Activated CD8-positive, alpha-beta memory T cell treated with anti-CD3 and anti-CD28 coated beads, Interleukin-2, amount 50 U/mL, for 4 hours (primary cell): Measurements from ENCODE around the gene CHIA.
"Not testable (repeated sequence)": the region's sequence is repeated elsewhere in the genome, so short reads cannot be mapped to it uniquely, and the experiment has no call there.

Experiments
- DNase-seq: peaks from one replicate; pipeline ENCODE4 v3.0.0-alpha.2; 2020

The CHIA gene

GRCh38 chr1:111286912-111287311 lies 3.7 kb upstream of the CHIA start:
- DNase-seq = no peak

- no peak for DNase-seq
Measured at GRCh38 chr1:111289371-111289770, 1.3 kb upstream of the CHIA start.

- DNase-seq = no peak
Measured at GRCh38 chr1:111290104-111290503, 547 bp upstream of the CHIA start.

DNA sequence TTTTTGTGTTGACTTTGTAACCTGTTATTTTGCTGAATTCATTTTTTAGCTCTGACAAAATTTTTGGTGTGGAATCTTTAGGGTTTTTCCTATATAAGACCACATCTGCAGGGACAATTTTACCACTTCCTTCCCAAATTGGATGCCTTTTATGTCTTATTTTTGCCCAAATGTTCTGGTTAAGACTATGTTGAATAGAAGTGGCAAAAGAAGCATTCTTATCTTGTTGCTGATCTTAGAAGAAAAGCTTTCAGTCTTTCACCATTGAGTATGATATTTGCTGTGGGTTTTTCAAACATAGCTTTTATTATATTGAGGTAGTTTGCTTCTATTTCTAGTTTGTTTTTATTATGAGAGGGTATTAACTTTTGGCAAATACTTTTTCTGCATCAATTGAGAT lies 3.7 kb downstream of the CHIA start:
- no peak for DNase-seq

DNA sequence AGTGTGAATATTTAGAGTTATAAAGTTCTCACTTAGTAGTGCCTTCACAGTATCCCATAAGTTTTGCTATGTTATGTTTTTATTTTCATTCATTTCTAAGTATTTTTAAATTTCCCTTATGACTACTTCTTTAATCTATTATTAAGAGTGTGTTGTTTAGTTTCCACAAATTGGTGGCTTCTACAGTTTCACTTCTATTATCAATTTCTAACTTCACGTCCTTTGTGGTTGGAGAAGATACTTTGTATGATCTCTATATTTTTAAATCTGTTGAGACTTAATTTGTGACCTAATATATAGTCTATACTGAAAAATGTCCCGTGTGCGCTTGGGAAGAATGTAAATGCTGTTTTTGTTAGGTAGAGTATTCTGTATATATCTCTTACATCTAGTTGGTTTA lies 11.7 kb downstream of the CHIA start:
- DNase-seq = no peak

DNA sequence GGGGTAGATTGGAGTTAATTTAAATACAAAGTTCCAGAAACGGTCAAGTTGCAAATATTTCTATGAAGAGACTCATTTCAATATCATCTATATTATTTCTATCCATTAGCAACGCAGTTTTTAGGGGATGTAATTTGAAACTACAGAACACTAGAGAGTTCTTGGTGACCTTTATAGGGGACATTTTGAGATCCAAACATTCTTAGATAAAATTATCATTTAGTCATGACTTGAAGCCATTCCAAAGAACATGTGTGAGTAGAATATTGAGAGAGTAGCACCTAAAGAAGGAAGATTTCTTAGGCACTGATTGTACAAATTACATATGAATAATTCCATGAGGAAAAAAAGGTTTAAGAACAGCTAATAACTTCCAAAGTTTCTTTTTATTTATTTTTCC lies 19.0 kb downstream of the CHIA start:
- no peak for DNase-seq

- DNase-seq = no peak
Measured at GRCh38 chr1:111318523-111318922, 27.9 kb downstream of the CHIA start.

DNA sequence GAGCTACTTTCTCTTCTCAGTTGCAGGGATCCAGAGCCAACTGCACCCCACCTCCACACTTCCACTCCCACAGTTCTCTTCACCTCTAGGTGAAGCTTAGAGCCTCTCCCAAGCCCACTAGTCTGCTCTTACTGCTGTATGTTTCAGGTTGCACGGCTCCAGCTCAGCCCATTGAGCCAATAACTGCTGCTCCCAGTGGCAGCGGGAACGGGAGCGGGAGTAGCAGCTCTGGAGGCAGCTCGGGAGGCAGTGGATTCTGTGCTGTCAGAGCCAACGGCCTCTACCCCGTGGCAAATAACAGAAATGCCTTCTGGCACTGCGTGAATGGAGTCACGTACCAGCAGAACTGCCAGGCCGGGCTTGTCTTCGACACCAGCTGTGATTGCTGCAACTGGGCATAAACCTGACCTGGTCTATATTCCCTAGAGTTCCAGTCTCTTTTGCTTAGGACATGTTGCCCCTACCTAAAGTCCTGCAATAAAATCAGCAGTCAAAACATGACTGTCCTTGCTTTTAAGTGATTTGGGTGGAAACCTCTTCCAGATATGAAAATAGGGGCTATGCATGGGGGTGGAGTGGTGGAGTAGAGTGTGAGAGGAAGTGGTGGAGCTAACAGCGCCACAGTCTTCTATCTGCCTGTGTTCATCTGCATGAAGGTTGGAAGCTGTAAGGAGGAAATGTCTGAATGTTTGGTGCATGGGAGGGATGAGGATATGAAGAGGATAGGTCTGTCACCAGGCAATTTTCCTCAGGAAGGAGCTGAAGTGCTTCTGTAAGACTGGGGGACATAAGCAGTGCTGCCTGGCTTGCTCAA lies 29.6 kb downstream of the CHIA start:
- no peak for DNase-seq

GRCh38 chr1:111323231-111323630 lies 32.6 kb downstream of the CHIA start:
- no peak for DNase-seq

DNA sequence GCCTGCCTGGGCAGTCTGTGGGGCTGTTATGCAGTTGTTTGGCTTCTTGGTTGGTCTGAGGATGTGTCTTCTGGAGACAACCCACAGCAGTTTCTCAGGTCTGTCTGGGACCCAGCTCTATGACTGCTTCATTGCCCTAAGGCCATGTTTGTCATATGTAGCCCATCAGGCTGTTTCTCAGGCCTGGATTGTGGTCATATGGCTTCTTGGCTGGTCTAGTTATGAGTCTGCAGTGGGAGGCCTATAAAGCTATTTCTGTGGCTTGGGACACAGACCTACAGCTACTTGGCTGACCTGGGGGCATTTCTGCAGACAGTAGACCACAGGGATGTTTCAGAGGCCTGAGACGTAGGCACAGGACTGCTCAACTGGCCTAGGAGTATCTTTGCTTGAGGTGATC lies 41.5 kb downstream of the CHIA start:
- DNase-seq = no peak

DNA sequence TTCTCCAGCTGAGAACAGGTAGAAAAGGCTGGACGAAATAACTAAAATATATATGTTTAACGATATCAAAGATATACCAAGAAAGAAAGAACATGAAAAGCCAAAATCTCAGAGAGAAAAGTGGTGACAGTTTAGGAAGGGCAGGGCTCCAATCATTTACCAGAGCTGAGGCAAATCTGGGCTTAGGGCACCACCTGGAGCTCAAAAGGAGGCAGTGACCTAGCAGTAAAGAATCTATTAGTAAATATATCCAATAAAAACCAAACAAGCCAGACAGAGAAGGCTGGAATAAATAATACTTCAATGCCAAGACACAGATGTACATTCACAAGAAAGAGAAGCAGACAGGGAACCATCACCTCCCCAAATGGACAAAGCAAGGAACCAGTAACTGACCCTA lies 43.5 kb downstream of the CHIA start:
- DNase-seq = peak; percentile 45

DNA sequence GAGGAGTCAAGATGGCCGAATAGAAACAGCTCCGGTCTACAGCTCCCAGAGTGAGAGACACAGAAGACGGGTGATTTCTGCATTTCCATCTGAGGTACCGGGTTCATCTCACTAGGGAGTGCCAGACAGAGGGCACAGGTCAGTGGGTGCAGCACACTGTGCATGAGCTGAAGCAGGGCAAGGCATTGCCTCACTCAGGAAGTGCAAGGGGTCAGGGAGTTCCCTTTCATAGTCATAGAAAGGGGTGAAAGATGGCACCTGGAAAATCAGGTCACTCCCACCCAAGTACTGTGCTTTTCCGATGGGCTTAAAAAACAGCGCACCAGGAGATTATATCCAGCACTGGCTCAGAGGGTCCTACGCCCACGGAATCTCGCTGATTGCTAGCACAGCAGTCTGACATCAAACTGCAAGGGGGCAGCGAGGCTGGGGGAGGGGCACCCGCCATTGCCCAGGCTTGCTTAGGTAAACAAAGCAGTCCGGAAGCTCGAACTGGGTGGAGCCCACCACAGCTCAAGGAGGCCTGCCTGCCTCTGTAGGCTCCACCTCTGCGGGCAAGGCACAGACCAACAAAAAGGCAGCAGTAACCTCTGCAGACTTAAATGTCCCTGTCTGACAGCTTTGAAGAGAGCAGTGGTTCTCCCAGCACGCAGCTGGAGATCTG lies 44.7 kb downstream of the CHIA start:
- not testable (repeated sequence) for DNase-seq

DNA sequence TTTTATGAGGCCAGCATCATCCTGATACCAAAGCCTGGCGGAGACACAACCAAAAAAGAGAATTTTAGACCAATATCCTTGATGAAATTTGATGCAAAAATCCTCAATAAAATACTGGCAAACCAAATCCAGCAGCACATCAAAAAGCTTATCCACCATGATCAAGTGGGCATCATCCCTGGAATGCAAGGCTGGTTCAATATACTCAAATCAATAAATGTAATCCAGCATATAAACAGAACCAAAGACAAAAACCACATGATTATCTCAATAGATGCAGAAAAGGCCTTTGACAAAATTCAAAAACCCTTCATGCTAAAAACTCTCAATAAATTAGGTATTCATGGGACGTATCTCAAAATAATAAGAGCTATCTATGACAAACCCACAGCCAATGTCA lies 48.2 kb downstream of the CHIA start:
- DNase-seq = not testable (repeated sequence)

GRCh38 chr1:111346089-111346885 lies 55.6 kb downstream of the CHIA start:
- DNase-seq = peak; percentile 76

DNA sequence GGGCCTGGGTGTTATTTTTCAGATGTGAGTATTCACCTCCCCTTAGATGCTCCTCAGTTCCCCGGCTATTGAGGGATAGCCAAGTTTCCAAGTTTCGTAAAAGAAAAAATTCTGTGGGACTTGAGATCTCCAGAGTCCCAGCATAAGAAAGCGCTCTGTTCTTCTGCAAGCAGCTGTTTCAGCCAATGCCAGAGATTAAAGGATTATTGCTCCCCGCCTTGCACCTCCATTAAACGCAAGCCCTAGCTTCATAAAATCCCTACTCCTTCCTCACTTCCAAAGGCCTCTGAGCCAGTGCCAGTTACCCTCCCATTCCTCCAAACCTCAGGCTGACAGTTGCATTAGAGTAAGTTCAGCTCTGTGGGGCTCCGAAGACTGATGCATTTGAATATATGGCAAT lies 56.4 kb downstream of the CHIA start:
- no peak for DNase-seq

- no peak for DNase-seq
Measured at GRCh38 chr1:111351700-111352099, 61.0 kb downstream of the CHIA start.

- no peak for DNase-seq
Measured at GRCh38 chr1:111354584-111354983, 63.9 kb downstream of the CHIA start.

- no peak for DNase-seq
Measured at GRCh38 chr1:111358964-111359363, 68.3 kb downstream of the CHIA start.

- no peak for DNase-seq
Measured at GRCh38 chr1:111359376-111359775, 68.7 kb downstream of the CHIA start.

GRCh38 chr1:111360257-111360656 lies 69.6 kb downstream of the CHIA start:
- DNase-seq = not testable (repeated sequence)

GRCh38 chr1:111361761-111362160 lies 71.1 kb downstream of the CHIA start:
- no peak for DNase-seq

DNA sequence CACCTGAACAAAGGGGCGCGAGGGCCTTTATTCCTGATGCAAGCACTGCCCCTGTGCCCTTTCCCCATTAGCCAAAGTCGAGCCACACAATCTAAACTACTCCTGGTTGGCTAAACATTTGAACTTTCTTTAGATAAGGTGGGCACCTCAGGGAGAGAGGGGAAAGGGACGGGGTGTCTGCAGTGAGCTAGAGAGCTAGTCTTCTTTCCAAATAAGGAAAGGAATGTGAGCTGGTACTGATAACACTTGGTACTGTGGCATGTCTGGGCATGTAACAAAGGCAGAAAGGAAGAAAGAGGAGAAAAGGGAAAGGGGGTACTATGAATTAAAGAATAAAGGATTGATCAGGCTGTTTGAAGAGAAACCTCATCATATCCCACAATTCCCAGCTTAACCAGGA lies 74.0 kb downstream of the CHIA start:
- DNase-seq = no peak

DNA sequence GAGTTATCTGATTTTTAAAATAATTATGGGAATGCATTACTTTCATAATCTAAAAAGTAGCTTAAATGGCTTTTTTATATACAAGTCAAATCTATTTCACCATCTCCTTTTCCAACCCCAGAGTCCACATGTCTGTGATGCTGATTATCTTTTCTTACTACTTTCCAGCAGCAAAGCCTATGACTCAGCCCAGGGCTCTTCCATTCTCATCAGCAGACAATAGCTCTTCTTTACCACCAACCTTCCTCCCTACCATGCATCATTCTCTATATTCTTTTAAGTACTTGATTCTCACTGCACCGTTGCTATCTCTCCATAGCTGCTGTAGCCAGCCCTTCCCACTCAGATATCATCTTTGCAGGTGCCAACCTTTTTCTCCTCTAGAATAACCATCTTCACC lies 75.6 kb downstream of the CHIA start:
- no peak for DNase-seq

DNA sequence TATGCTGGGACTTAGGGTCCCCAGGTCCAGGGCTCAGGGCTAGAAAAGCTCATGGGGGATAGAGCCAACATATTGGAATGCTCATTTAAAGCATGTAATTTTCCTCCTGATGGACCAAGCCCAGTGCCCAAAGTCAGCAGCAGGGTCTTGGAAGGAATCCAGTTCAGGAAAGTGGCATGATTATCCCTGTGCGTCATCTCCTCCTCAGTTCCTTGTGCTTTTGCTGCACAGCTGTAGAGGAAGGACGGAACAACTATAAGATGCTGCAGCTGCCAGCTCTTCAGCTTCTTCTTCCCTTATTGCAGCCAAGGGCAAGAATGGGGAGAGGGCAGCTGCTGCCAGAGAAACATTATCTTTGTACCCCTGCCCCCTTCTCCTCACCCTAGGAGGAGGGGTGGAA lies 78.5 kb downstream of the CHIA start:
- DNase-seq = no peak
